Fibroblast of skin of right biceps (primary cell): ENCODE results near the gene CGB7.

ENCODE experiments used
- DNase-seq: peaks from one replicate; pipeline ENCODE4 v3.0.0-alpha.2; 2013

CGB7 gene

DNA sequence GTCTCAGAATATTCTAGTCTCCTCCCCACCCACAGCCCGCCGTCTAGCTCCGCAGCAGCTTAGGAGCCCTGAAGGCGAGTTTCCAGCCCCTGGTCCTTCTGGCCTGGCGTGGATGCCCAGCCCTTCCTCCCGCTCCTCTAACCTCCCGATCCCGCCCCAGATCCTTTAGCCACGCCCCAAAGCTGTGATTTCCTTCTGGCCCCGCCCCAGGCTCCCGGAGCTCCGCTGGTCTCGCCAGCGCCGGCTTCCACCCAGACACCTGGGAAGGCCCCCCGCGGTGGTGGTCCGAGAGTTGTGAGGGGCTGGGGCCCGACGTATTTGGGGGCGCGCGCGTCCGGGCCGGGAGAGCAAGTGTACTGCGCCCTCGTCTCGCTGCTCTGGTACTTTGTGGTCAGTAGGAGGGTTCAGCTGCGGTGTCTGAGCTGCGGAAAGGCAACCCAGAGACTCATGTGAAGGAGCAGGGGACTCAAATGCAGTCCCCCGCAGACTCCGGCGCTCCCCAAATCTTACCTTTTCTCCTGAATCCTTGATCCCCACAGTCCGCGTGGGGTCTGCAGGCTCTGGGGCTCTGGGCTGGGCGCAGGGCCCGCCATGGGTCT, at the start of gene CGB7:
TSS of gene CGB7 (minus strand) at position 114 of the 599 bp plus-strand sequence. CDS start 2,374 bp downstream, outside the sequence.
- DNase-seq: peak; percentile 67

GRCh38 chr19:49106648-49107135, 49.1 kb upstream of the CGB7 start:
- peak; percentile 53 for DNase-seq

DNA sequence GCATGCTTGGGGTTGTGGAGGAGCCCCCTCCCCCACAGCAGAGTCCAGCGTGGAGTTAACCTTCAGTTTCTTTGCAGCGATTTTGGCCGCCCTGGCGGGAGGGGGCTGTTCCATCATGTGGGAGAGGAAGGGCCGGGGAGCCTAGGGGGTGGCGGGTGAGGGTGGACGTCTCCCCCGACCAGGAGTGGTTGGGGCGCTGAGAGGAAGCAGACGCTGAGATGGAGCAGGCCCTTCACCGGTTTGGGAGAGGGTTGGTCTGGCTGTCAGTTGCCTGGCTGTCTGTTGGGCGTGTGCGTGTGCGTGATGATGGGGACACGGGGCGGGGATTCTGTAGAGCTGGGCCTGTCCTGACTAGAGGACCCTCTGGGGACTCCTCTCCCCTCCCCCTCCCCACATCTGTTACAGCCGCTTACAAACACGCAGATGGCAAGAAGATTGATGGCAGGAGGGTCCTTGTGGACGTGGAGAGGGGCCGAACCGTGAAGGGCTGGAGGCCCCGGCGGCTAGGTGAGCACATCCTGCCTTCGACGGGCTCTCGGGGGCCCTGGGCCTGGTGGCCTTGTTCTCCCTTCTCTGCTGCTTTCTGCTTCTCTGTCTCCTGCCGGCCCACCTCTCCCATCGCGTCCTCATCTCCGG, 46.8 kb upstream of the CGB7 start:
- DNase-seq: no peak

DNA sequence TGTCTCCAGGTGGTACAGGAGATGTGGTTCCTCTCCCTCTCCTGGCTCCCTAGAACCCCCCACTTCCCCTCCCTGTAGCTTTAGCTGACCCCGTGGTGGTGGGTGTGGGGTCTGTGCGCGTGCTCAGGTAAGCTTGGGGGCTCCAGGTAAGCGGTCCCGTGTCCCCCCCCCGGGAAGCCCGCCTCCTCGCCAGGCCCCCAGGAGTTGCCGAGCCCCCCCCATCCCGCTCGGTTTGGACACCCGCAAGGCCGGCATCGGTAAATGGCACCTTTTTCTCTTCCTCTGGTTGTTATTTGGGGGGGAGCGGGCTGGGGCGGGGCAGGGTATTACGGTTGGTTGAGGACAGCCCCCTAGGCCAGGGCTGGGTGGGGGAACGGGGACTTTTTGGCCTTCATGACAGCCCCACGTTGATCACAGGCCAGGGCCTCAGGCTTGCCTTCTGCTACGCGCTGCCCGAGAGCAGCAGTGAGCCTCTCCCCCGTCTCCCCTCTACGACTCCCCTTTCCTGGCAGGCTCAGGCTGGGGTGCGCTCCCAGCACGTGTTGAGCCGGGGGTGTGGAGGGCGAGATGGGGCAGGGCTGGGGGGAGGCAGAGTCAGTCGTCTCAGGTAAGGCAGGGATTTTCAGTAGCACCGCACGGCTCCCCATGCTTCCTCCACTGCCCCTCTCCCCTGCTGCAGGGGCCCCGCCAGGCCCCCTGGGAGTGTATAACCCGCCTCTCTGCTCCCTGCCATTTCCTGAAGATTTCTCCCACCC, 46.0 kb upstream of the CGB7 start:
- DNase-seq: no peak

- no peak for DNase-seq
Observed at GRCh38 chr19:49102303-49102702, 44.8 kb upstream of the CGB7 start.

- DNase-seq: no peak
Observed at GRCh38 chr19:49101160-49101559, 43.6 kb upstream of the CGB7 start.

DNA sequence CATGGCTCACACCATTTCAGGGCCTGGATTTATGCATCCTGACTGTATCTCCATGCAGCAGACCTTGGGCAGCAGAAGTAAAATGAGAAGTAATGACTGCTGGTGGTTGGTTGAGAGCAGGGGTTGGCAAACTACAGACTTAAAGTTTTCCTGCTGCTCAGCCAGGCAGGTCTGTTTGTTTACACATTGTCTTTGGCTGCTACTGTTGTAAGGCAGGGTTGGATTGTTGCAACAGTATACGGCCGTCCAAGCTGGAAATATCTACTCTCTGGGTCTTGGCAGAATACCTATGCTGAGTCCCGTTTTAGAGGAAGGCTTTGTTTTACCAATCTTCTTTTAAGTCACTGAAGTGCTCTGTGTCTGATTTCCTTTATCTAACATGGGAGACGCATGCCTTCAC, 41.2 kb upstream of the CGB7 start:
- DNase-seq: no peak

GRCh38 chr19:49097453-49098288, 40.1 kb upstream of the CGB7 start:
- peak; percentile 60 for DNase-seq

DNA sequence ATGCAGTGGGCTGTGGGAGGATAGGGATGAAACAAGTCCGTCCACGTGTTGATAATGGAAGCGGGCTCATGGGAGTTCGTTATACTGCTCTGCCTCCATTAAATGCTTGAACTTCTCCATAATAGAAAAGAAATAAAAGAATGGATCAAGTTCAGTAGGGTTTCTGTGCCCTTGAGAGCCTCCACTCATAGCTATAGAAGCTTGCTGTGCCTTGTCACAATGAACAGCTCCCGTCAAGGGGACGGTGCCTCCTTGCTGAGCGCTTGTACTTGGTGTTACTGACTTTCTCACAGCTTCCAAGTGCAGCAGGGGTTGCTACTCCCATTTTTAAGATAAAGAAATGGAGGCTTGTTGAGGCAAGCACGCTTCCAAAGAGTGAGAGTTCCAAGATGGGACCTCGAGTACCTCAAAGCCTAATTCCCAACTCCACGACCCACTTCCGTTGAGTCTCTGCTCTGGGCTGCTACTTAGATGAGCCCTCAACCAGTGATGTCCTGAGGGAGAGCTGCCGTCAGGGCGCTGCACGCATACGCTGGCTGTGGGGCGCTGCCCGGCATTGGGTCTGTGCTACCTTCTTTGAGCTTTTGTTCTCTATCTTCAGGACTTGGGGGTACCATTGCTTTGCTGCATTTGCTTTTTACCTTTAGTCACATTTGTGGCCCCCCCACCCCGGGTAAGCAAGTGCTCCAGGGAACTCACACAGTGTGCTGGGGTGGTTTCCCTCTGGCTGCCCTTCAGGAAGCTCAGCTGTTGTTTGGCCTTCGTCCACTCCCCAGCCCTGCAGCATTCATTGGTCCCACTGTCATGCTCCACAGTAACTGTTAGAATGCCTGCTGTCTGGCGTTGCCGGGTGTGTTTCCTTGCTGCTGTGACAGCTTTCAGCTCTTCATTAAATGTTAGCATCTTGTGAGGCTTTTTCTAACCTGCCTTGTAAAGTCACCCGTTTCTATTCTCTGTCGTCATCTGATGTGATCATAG, 37.2 kb upstream of the CGB7 start:
- DNase-seq: no peak

DNA sequence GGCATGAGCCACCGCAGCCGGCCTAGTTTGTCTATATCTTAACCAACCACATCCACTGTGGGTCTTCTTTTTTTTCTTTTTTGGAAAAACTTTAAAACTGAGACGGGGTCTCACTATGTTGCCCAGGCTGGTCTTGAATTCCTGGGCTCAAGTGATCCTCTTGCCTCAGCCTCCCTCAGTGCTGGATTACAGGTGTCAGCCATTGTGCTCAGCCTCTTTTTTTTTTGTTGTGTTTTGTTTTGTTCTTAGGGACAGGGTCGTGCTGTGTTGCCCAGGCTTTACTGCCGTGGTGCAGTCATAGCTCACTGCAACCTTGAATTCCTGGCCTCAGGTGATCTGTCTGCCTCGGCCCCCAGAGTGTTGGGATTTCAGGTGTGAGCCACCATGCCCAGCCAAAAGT, 35.1 kb upstream of the CGB7 start:
- DNase-seq: no peak

GRCh38 chr19:49091391-49092038, 34.0 kb upstream of the CGB7 start:
- DNase-seq: no peak

- no peak for DNase-seq
Observed at GRCh38 chr19:49086296-49086695, 28.7 kb upstream of the CGB7 start.

DNA sequence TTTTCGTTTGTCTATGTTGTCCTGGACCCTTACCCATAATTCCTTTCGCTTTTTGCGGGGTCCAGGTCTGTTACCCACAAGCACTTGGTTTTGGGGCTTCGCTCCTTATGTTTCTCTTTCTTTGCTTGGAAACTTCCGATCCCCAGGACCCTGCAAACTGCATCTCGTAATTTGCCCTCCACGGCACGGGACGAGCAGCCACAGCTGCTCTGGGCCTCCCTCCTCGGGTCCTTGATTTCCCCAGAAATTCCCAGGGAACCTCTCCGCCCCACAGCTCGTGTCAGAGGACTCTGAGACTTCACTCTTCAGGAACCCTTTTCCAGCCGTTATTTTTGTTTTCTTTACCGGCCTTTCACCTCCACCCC, 28.3 kb upstream of the CGB7 start:
- DNase-seq: no peak

GRCh38 chr19:49085020-49085867, 27.7 kb upstream of the CGB7 start, which contains the start of gene SNRNP70:
SNRNP70 (plus strand) TSS chr19:49085451; CDS start chr19:49086415, 964 bp downstream.
- DNase-seq: peak; percentile 100

- no peak for DNase-seq
Observed at GRCh38 chr19:49084206-49085019, 26.9 kb upstream of the CGB7 start.

GRCh38 chr19:49081273-49081672, 23.7 kb upstream of the CGB7 start:
- DNase-seq: no peak

DNA sequence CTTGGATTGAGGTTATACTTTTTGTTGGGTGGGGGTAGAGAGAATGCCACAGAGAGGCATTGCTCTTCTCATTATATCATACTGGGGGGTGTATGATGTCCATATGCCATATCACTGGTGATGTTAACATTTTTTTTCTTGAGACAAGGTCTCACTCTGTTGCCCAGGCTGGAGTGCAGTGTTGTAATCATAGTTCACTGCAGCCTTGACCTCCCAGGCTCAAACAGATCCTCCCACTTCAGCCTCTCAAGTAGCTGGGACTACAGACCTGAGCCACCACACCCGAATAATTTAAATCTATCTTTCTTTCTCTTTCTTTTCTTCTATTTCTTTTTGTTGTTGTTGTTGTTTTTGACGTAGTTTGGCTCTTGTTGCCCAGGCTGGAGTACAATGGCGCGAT, 22.8 kb upstream of the CGB7 start:
- DNase-seq: no peak

DNA sequence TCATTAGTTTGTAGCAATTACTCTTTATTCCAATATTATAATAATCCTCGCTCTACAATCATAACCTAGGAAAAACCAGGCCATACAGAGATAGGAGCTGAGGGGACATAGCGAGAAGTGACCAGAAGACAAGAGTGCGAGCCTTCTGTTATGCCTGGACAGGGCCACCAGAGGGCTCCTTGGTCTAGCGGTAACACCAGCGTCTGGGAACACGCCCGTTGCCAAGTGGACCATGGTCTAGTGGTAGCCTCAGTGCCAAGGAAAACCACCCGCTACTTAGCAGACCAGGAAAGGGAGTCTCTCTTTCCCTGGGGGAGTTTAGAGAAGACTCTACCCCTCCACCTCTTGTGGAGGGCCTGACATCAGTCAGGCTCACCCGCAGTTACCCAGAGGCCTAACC, 17.3 kb upstream of the CGB7 start:
- DNase-seq: peak; percentile 41
